ENCODE measurements around the gene NEK6. TPM values are rescaled to one million over a fixed set of nuclear protein-coding genes. Genes with fewer than 3 reads are reported as not detected.
A peak's percentile ranks its signal among the peaks of the same experiment; 100 is the strongest.

The NEK6 gene
- total RNA-seq, 1 donor from 2014 or later = 14.7 TPM

GRCh38 chr9:124368692-124369091 lies 110.9 kb downstream of the NEK6 start:
- no peak for DNase-seq (ENCODE audit: low read depth)
- no peaks in the 10 kb centered on the region for H3K27me3 ChIP-seq (ENCODE audit: control insufficient read depth, insufficient read depth, low read length)
- no peak overlapping the region for H3K4me3 ChIP-seq (ENCODE audit: low read depth, low read length)
- no peak for TF ChIP-seq CTCF (IDR thresholded peaks at IDR 0.05; ENCODE audit: insufficient read depth, low read length, severe bottlenecking)
- no peak for FAIRE-seq
- H3K36me3 ChIP-seq (ENCODE audit: control insufficient read depth, insufficient read depth, low read length) = no peaks in the 10 kb centered on the region

GRCh38 chr9:124369231-124369797 lies 111.6 kb downstream of the NEK6 start:
- DNase-seq (ENCODE audit: low read depth) (no peak), FAIRE-seq (no peak)
- no peak for TF ChIP-seq CTCF (IDR thresholded peaks at IDR 0.05; ENCODE audit: insufficient read depth, low read length, severe bottlenecking)
- Histone ChIP-seq H3K36me3 (ENCODE audit: control insufficient read depth, insufficient read depth, low read length) (no peaks in the 10 kb centered on the region), H3K27me3 (ENCODE audit: control insufficient read depth, insufficient read depth, low read length) (no peaks in the 10 kb centered on the region), H3K4me3 (ENCODE audit: low read depth, low read length) (no peak overlapping the region)

GRCh38 chr9:124370896-124371582 lies 113.3 kb downstream of the NEK6 start:
- no peaks in the 10 kb centered on the region for H3K27me3 ChIP-seq (ENCODE audit: control insufficient read depth, insufficient read depth, low read length)
- peak; percentile 38 for DNase-seq (ENCODE audit: low read depth)

GRCh38 chr9:124372038-124372437 lies 114.3 kb downstream of the NEK6 start:
- no peak overlapping the region for H3K4me3 ChIP-seq (ENCODE audit: low read depth, low read length)
- H3K36me3 ChIP-seq (ENCODE audit: control insufficient read depth, insufficient read depth, low read length) = peaks cover 1% of the 10 kb centered on the region
- no peak for TF ChIP-seq CTCF (IDR thresholded peaks at IDR 0.05; ENCODE audit: insufficient read depth, low read length, severe bottlenecking)
- no peak for DNase-seq (ENCODE audit: low read depth)
- no peak for FAIRE-seq
- H3K27me3 ChIP-seq (ENCODE audit: control insufficient read depth, insufficient read depth, low read length) = no peaks in the 10 kb centered on the region

More at GRCh38 chr9:124370896-124371582, 113.3 kb downstream of the NEK6 start:
- no peak for TF ChIP-seq CTCF (IDR thresholded peaks at IDR 0.05; ENCODE audit: insufficient read depth, low read length, severe bottlenecking)
- FAIRE-seq = no peak
- no peak overlapping the region for H3K4me3 ChIP-seq (ENCODE audit: low read depth, low read length)
- peaks cover 1% of the 10 kb centered on the region for H3K36me3 ChIP-seq (ENCODE audit: control insufficient read depth, insufficient read depth, low read length)

GRCh38 chr9:124373386-124373785 lies 115.6 kb downstream of the NEK6 start:
- TF ChIP-seq CTCF (IDR thresholded peaks at IDR 0.05; ENCODE audit: insufficient read depth, low read length, severe bottlenecking) = no peak
- FAIRE-seq (no peak), DNase-seq (ENCODE audit: low read depth) (no peak)
- no peak overlapping the region for H3K4me3 ChIP-seq (ENCODE audit: low read depth, low read length)
- peaks cover 5% of the 10 kb centered on the region for H3K36me3 ChIP-seq (ENCODE audit: control insufficient read depth, insufficient read depth, low read length)
- H3K27me3 ChIP-seq (ENCODE audit: control insufficient read depth, insufficient read depth, low read length) = no peaks in the 10 kb centered on the region
